Stimulated activated CD8-positive, alpha-beta memory T cell treated with anti-CD3 and anti-CD28 coated beads, Interleukin-2, amount 100 ng/mL, for 1 hour (primary cell): ENCODE data around the gene CCR2.

Experiments used
- DNase-seq, 2 donors: peaks; one replicate each; pipeline ENCODE4 v3.0.0-alpha.2; 2020; ENCODE audit warnings: low read depth in 2 of 2

CCR2 gene

DNA sequence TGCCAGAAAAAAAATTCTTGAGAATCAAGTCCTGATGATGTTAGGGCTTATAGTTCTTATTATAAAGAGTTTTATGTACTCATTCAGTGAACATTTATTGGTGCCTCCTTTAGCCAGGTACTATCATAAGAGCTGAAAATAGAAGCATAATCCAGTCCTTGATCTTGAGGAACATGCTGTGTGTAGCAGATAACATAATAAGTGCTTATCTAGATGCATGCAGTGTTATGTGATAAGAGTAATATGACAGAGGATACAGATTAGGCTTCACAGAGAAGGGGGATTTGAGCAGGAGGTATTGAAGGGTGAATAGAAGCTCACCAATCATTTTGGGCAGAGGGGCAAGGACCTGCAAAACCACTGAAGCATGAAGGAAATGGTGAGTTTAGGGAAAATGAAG lies 1.1 kb downstream of the CCR2 start:
- no peak for DNase-seq

DNA sequence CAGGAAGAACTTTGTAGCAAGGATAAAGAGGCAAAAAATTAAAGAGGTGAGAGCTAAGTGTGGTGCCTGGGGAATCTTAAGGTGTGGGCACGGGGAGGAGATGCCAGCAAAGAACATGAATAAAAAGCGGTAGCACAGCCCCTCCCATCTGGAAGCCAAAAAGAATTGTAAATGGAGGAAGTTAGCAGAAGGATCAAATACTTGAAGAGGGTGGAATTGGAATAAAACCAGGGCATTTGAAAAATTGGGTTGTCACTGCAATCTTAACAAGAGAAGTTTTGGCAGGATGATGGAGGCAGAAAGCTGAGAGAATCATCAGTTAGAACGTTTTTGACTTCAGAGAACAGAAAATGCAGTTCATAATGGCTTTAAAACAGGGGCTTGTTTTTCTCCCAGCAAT lies 2.4 kb downstream of the CCR2 start:
- no peak for DNase-seq

DNA sequence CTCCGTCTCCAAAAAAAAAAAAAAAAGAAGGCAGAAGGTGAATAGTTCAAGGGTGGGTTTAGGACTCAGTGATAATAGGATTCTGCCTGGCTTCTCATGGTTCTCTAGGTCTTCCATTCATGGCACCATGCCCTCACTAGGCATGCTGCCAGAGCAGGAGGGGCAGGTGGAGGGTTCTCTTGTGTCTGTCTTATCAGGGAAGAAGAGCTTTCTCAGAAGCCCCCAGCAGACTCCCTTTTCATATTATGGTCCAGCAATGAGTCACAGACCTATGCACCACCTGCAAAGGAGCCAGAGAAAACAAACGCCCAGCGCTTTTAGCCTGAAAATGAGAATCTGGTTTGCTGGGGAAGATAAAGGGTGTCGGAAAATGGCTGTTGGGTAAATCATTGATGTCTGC lies 3.0 kb downstream of the CCR2 start:
- no peak for DNase-seq

DNA sequence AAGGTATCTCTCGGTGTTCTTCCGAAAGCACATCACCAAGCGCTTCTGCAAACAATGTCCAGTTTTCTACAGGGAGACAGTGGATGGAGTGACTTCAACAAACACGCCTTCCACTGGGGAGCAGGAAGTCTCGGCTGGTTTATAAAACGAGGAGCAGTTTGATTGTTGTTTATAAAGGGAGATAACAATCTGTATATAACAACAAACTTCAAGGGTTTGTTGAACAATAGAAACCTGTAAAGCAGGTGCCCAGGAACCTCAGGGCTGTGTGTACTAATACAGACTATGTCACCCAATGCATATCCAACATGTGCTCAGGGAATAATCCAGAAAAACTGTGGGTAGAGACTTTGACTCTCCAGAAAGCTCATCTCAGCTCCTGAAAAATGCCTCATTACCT lies 4.6 kb downstream of the CCR2 start:
- no peak for DNase-seq

DNA sequence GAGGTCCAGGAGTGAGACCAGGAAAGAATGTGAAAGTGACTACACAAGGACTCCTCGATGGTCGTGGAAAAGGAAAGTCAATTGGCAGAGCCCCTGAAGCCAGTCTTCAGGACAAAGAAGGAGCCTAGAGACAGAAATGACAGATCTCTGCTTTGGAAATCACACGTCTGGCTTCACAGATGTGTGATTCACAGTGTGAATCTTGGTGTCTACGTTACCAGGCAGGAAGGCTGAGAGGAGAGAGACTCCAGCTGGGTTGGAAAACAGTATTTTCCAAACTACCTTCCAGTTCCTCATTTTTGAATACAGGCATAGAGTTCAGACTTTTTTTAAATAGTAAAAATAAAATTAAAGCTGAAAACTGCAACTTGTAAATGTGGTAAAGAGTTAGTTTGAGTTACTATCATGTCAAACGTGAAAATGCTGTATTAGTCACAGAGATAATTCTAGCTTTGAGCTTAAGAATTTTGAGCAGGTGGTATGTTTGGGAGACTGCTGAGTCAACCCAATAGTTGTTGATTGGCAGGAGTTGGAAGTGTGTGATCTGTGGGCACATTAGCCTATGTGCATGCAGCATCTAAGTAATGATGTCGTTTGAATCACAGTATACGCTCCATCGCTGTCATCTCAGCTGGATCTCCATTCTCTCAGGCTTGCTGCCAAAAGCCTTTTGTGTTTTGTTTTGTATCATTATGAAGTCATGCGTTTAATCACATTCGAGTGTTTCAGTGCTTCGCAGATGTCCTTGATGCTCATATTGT lies 6.0 kb downstream of the CCR2 start:
- DNase-seq = no peak

DNA sequence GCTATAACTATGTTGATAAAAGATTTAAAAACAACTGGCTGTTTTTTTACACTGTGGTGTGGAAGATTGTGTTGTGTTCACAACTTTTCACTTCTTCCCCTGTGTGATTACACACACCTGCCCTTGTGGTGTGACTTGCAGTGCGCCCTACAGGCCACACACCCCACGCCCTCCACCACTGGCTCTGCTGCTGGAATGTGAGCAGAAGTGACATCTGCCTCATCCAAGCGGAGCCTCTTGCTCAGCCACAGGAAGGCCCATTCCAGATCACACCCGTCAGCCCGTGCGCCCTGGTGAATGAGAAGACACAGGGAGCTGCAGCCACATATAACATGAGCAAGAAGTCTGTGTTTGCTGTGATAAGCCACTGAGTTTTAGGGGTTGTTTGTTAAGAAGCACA lies 7.0 kb downstream of the CCR2 start:
- no peak for DNase-seq

DNA sequence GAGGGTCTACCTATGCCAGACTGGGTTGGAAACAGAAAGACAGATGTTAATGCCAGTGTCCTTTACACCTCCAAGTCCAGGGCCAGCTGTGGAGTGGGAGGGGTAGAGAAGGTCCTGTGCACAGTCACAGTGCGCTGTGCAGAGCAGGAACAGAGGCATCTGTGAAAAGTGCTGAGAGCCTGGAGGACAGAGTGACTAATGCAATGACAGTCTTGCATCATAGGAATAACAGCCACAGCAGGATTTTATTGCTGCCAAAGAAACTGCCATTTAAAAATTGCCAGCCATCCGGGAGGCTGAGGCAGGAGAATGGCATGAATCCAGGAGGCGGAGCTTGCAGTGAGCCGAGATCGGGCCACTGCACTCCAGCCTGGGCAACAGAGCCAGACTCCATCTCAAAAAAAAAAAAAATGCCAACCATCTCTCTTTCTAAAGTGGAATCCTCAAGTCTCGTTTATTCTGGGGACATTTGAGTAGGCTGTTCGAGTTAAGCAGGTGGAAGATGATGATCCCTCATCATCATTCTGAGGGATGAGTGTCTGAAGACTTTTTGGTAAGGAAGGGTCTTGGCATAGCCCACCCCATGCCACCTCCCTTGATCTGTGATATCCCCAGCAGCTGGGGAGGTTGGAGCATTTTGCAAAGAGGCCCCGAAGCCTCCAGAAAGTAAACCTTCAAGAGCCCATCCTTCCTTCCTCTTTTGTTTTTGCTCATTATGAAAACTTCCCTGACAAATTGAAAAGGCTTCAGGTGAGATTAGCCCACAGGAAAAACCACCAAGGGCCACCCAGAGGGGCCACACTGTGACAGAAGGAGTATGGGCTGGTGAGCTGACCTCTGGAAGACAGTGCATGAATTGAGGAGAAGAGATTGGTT lies 7.7 kb downstream of the CCR2 start:
- no peak for DNase-seq

DNA sequence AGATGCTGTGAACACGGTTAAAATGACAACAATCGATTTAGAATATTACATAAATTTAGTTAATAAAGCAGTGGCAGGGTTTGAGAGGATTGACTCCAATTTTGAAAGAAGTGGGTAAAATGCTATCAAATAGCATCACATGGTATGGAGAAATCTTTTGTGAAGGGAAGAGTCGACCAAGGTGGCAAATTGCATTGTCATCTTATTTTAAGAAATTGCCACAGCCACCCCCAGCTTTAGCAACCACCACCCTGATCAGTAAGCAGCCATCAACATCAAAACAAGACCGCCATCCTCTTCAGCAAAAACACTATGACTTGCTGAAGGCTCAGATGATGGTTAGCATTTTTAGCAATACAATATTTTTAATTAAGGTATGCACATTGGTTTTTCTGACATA lies 11.1 kb downstream of the CCR2 start:
- DNase-seq = no peak

DNA sequence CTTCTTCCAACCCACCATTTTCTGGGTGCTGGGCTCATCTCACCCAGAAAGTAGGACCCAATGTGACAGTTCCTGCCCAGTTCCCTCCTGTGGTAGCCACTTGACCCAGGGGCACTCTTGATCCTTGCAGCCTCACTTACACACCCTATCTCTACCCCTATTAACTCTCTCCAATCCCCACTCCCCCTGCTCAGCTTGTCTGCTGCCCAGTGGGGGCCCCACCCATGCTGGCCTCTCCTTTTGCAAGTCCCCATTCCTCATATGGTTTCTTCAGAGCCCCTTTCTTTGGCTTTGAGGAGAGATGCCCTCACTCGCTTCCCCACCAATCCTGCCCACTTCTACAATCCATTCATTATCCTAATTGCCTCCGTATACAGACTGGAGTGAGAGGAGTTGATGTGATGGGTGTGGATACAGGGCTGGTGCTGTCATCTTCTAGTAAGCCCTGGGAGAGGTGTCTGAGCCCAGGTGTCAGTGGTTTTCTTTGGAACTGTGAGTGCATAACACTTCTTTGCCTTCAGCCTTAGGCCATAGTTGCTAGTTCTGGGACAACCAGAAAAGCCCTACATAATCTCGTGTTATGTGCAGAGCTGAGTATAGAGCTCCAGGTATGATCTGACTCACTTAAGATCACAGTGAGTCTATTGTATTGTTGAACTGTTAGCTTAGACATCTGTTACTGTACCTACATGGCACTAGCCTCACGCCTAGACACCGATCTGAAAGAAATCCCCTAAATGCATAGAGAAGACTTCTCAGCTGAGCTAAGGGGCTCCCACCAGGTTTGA lies 12.0 kb downstream of the CCR2 start:
- no peak for DNase-seq

DNA sequence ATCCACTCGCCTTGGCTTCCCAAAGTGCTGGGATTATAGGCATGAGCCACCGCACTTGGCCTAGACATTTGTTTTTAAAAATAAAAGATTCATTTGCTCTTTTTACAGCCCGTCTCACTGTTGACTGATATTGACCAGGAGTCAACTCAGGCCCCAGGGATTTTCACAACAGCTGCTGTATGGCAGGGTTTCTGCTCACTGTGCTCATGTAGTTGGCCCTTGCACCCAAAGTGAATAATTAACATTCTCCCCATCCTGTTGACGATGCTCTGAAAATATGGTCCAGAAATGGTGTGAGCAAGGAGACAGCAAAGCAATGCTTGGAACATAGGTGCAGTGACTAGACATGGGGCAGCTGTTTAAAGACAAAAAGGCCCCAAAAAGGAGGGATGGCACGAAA lies 13.9 kb downstream of the CCR2 start:
- DNase-seq = no peak

DNA sequence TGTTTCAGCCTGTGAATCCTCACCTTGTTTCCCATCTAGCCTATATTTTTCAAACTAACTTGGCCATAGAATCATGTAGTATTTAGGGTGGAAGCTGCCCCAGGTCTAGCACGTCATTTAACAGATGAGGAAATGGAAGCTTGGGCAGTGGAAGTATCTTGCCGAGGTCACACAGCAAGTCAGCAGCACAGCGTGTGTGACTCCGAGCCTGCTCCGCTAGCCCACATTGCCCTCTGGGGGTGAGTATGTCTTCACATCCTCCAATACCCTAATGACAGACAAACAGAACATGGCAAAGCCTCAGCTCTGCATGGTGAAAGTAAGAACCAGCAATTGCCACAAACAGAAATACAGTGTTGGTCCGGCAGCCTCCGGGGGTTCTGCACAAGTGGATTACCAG lies 14.7 kb downstream of the CCR2 start:
- peak; percentile 37 to 45 for DNase-seq

DNA sequence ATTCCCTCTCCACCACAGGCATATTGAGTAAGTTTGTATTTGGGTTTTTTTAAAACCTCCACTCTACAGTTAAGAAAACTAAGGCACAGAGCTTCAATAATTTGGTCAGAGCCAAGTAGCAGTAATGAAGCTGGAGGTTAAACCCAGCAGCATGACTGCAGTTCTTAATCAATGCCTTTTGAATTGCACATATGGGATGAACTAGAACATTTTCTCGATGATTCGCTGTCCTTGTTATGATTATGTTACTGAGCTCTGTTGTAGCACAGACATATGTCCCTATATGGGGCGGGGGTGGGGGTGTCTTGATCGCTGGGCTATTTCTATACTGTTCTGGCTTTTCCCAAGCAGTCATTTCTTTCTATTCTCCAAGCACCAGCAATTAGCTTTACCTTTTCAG lies 15.2 kb downstream of the CCR2 start:
- DNase-seq = no peak

DNA sequence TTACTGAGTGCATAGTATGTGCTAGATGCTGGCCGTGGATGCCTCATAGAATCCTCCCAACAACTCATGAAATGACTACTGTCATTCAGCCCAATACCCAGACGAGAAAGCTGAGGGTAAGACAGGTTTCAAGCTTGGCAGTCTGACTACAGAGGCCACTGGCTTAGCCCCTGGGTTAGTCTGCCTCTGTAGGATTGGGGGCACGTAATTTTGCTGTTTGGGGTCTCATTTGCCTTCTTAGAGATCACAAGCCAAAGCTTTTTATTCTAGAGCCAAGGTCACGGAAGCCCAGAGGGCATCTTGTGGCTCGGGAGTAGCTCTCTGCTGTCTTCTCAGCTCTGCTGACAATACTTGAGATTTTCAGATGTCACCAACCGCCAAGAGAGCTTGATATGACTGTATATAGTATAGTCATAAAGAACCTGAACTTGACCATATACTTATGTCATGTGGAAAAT lies 15.8 kb downstream of the CCR2 start:
- DNase-seq = no peak

DNA sequence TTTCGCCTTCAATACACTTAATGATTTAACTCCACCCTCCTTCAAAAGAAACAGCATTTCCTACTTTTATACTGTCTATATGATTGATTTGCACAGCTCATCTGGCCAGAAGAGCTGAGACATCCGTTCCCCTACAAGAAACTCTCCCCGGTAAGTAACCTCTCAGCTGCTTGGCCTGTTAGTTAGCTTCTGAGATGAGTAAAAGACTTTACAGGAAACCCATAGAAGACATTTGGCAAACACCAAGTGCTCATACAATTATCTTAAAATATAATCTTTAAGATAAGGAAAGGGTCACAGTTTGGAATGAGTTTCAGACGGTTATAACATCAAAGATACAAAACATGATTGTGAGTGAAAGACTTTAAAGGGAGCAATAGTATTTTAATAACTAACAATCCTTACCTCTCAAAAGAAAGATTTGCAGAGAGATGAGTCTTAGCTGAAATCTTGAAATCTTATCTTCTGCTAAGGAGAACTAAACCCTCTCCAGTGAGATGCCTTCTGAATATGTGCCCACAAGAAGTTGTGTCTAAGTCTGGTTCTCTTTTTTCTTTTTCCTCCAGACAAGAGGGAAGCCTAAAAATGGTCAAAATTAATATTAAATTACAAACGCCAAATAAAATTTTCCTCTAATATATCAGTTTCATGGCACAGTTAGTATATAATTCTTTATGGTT lies 17.1 kb downstream of the CCR2 start, which contains the start of gene CCR5:
CCR5 (plus strand) TSS at position 108 of the 680 bp plus-strand sequence. CDS start 1,957 bp downstream, outside the sequence.
- no peak for DNase-seq

DNA sequence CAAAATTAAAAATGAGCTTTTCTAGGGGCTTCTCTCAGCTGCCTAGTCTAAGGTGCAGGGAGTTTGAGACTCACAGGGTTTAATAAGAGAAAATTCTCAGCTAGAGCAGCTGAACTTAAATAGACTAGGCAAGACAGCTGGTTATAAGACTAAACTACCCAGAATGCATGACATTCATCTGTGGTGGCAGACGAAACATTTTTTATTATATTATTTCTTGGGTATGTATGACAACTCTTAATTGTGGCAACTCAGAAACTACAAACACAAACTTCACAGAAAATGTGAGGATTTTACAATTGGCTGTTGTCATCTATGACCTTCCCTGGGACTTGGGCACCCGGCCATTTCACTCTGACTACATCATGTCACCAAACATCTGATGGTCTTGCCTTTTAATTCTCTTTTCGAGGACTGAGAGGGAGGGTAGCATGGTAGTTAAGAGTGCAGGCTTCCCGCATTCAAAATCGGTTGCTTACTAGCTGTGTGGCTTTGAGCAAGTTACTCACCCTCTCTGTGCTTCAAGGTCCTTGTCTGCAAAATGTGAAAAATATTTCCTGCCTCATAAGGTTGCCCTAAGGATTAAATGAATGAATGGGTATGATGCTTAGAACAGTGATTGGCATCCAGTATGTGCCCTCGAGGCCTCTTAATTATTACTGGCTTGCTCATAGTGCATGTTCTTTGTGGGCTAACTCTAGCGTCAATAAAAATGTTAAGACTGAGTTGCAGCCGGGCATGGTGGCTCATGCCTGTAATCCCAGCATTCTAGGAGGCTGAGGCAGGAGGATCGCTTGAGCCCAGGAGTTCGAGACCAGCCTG lies 17.8 kb downstream of the CCR2 start:
- DNase-seq = no peak

DNA sequence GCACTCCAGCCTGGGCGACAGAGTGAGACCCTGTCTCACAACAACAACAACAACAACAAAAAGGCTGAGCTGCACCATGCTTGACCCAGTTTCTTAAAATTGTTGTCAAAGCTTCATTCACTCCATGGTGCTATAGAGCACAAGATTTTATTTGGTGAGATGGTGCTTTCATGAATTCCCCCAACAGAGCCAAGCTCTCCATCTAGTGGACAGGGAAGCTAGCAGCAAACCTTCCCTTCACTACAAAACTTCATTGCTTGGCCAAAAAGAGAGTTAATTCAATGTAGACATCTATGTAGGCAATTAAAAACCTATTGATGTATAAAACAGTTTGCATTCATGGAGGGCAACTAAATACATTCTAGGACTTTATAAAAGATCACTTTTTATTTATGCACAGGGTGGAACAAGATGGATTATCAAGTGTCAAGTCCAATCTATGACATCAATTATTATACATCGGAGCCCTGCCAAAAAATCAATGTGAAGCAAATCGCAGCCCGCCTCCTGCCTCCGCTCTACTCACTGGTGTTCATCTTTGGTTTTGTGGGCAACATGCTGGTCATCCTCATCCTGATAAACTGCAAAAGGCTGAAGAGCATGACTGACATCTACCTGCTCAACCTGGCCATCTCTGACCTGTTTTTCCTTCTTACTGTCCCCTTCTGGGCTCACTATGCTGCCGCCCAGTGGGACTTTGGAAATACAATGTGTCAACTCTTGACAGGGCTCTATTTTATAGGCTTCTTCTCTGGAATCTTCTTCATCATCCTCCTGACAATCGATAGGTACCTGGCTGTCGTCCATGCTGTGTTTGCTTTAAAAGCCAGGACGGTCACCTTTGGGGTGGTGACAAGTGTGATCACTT lies 18.8 kb downstream of the CCR2 start:
- no peak for DNase-seq

DNA sequence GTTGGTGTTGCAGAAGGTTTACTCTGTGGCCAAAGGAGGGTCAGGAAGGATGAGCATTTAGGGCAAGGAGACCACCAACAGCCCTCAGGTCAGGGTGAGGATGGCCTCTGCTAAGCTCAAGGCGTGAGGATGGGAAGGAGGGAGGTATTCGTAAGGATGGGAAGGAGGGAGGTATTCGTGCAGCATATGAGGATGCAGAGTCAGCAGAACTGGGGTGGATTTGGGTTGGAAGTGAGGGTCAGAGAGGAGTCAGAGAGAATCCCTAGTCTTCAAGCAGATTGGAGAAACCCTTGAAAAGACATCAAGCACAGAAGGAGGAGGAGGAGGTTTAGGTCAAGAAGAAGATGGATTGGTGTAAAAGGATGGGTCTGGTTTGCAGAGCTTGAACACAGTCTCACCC lies 20.8 kb downstream of the CCR2 start:
- no peak for DNase-seq

DNA sequence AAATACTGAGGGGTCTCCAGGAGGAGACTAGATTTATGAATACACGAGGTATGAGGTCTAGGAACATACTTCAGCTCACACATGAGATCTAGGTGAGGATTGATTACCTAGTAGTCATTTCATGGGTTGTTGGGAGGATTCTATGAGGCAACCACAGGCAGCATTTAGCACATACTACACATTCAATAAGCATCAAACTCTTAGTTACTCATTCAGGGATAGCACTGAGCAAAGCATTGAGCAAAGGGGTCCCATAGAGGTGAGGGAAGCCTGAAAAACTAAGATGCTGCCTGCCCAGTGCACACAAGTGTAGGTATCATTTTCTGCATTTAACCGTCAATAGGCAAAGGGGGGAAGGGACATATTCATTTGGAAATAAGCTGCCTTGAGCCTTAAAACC lies 21.3 kb downstream of the CCR2 start:
- no peak for DNase-seq

DNA sequence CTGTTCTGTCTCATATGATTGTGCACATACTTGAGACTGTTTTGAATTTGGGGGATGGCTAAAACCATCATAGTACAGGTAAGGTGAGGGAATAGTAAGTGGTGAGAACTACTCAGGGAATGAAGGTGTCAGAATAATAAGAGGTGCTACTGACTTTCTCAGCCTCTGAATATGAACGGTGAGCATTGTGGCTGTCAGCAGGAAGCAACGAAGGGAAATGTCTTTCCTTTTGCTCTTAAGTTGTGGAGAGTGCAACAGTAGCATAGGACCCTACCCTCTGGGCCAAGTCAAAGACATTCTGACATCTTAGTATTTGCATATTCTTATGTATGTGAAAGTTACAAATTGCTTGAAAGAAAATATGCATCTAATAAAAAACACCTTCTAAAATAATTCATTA lies 21.9 kb downstream of the CCR2 start:
- no peak for DNase-seq

DNA sequence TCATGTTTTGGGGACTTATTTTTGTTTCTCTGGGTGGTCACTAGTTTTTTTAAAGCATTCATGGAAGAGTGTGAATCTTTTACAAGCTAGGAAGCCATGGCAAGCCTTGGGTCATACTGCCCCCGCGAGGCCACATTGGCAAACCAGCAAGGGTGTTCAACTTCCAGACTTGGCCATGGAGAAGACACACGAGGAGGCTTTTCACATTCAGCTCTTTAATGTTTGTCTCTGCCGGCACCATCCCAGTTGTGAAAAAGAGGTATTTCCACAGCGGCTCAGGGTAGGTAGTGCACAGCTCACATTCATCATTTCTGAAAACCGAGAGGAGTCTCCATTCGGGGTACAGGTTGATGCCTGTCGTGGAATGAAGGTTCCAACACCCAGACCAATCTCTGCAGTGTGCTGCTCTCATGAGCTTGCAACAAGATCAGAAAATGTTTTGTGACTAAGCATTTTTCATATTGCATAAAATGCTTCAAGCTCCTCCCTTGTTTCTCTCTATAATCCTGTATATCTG lies 24.6 kb downstream of the CCR2 start:
- peak; percentile 26 to 41 for DNase-seq
